Measurements from ENCODE around the gene RFX3.

Gene RFX3

DNA sequence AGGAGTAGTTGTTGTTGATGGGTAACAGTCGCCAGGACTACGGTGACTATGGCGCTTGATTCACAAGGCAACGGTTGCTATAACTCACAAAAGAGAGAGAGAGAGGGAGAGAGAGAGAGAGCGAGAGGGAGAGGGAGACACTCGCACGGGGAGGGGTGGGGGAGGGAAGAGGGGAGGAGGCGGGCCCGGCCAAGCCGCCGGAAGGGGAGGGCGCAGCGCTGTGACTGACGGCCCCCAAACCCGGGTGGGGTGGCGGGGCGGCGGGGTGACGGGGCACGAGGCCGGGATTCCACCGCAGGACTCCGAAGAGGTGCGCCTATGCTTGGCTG is at the start of gene RFX3:
Gene RFX3, minus strand, starts transcription at position 166 of the 329 bp plus-strand sequence. CDS start 130,413 bp downstream, outside the sequence.
- DNase-seq = peak; percentile 94

DNA sequence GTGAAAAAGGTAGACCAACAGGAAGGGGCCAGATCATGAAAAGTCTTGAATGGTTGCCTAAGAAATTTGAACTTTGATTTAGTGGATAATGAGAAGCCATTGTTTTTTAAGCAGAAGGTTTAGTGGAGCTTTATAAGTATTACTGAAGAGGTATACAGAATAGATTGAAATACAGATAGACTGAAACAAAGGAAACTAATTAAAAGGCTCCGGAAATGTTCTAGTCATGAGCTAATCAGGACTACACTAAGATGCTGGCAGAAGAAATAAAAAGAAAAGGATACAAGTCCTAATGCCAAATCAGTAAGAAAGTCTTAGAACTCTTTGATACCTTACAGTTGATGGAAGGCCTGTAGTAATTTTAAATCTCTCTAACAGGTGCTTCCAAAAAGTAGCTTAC is 45.7 kb upstream of the RFX3 start:
- no peak for DNase-seq

DNA sequence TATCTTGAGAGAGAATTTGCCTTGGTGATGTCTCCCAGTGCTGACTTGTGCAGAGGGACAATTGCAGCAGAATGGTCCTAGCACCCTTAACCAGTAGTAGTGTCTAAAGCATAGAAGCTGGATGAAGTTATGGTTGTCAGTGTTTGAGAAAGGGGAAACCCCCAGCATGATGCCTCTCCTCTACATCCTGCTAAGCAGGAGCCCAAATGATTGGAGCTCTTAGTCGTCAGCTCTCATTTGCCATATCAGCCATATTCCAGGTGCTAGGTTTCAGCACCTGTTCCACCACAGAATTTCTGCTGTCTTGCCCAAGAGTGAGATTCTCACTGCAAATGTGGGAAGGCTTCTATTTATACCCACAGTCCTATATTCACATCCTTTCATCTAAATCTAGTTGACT is 43.7 kb upstream of the RFX3 start:
- no peak for DNase-seq

DNA sequence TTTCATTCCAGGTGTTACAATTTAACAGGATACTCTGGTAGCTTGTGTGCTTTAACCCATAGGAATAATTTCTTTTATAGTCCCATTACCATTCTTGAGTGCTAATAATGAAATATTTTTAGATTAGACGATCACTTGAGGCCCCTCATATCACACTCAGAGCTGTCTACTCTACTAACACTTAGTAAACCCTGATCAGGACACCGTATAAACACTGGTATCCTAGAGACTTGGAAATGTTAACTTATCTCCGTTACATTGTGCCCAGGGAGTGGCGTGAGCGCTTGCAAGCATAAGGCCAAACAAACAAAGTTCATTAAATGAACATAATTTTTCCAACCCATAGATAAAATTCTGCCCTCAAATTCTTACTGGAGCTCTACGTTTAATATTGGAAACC is 42.2 kb upstream of the RFX3 start:
- DNase-seq = no peak

DNA sequence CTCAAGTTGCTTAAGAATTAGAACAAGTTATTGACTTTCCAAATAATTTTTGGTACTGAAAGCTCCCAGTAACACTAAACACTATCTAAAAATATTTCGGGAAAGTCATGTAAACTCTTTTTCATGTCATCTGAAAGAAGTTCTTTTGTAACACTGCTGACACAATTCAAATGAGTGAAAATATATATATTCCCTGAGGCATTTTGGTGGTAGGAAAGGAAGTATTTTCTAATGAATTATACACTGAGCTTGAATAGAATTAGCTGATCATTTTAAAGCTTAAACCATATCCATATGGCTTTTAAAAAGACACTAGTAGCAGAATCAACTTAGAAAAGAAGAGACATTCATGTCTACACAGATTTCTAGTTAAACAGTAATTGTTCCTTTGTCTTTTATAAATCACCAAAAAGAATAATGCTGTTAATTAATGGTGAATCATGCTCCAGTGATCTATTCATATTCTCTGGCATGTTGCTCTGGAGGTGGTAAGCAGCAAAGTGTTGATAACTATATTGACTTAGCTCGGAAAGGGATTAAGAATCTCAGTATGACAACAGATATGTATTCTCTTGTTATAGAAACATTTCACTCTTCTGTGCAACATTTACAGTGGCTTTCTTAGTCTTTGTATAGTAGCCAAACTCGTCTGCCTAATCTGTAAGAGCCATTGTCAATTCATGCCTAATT is 27.4 kb upstream of the RFX3 start:
- DNase-seq = no peak

DNA sequence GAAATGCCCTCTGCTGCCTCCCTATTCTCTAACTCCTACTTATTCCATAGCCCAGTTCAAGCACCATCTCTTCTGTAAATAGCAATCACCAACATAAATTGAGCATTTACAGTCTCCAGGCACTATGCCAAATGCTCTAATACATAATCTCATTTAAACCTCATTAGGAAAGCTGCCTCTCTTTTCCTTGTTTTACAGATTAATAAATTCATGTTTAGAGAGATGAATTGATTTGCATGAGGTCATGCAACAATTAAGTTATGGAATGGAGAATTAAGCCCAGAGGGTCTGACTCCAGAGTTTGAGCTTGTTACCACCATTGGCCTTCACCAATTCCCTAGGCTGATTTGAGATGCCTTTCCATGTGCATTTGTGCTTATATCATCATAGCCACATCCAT is 23.4 kb upstream of the RFX3 start:
- no peak for DNase-seq

DNA sequence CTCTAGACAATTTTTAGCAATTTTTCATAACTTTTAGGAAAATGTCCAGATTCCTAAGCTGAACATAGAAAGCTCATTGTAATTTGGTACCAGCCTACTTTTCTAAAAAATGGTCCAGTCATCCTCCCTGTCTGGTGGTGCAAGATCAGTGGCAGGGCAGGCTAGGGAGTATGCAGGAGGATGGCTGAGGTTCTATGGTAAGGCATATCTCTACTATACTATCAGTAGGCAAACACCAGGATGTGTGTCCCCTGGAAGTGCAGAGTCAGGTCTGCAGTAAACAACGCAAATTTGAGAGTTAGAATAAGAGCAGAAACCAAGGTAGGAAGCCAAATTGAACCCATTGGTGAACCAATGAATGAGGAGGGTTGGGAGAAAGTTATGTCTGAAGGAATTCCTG is 22.8 kb upstream of the RFX3 start:
- no peak for DNase-seq

DNA sequence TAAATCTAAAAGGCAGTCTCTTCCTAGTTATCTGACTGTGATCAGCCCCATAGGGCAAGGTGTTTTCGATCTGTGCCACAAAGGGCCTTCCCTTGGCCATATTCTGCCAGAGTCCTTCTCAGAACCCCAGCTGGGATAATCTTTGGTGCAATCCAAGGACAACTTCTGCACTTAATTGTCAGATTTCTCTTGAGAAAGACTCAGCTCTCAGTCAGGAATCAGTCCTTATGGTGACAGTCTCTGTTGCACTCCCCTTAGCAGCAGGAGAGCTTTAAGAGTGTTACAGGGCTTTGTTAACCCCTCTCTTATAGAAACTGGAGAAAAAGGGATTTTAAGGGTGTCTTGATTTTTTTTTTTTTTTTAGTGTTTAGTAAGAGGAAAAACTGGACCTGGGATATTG is 15.4 kb upstream of the RFX3 start:
- no peak for DNase-seq

DNA sequence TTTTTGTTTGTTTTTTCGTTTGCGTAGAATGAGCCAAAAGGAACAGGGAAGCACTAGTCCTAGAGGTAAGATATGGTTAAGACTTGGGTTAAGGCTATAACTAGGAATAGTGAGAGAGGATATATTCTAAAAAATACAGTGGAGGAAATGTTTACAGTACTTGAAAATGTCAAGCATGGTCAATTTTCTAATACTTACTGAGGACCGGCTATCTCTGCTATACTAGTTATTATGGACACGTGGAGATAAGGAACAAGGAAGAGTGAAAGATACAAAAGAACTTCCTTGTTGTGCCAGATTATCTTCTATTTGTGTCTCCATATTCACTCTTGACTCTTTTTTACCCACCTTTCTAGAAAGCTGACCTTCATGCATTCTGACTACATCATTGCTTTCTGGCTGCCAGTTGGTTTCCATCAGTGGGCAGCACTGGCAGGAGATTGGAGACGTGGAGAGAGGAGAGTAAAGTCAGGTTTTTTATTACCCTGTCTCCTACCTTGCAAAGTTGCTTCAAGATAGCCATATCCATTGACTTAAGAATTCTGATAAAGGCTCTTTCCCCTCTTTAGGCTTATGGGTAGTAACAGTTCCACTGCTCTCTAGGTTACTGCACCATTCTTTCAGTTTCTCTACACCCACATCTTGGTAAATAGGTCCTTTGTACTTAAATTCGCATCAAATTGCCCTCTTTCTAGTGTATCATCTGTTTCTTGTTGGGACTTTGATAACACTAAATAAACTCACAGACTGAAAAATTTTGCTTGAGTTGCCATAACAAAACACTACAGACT is 9.0 kb upstream of the RFX3 start:
- no peak for DNase-seq

DNA sequence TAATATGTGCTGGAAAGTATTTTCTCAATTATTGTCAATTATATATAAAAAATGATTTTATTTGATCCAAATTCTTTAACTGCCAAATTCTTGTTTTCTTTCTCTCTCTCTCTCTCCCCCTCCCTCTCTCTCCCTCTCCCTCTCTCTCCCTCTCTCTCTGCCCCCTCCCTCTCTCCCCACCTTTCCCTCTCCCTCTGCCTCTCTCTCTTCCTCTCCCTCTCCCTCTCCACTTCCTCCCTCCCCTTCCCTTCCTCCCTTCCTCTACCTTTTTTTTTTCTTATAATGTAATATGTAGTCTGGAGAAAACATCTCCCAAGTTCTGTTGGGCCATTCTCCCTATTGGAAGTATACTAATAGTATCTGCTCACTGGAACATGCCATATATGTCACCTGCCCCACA is 6.4 kb upstream of the RFX3 start:
- DNase-seq = no peak

DNA sequence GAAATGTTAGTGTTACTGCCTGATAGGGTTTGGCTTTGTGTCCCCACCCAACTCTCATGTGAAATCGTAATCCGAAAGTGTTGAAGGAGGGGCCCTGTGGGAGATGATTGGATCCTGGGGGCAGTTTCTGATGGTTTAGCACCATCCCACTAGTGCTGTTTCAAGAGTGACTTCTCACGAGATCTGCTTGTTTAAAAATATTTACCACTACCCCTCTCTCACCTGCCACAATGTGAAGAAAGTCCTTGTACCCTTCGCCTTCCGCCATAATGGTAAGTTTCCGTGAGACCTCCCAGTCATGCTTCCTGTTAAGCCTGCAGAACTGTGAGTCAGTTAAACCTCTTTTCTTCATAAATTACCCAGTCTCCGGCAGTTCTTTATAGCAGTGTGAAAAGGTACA is 2.6 kb upstream of the RFX3 start:
- peak; percentile 91 for DNase-seq

DNA sequence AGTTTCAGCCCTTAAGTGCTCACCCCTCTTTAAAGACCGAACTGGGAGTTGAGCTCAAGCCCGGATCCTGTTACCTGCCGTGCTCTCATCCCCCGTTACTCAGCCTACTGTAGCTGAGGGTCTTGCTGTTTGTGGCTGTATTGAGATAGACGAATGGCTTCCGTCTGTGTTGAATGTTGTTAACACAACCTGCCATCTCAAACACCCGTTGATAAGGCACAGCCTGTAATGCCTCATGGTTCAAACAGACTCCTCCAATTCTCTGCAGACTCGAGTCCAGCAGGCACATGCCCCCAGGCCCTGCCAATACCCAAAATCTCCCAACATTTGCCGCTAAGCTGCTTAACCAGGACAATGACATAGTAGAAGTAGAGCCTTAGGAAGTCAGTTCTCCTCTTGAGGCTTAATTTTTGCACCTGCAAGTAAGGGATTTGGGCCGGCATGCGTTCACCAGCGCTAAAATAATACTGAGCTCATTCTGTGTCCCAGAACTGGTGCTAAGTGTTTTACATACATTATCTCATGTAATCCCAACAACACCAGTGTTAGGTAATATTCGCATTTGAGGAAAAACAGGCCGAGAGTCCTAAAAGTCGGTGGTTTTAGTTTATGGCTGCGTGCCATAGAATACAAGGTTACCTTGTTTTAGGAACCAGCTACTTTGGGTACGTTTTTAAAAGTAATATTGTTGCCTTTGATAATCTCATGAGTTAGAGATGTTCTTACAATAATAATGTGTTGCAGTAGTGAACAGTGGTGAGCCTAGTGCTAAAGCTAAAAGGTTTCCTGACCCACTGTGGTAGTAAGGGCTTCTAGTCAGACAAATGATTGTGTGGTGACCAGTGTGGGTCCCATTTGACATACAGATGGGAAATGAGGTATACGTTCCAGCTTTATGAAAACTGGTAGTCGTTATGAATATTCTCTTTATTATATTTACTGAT is 1.5 kb upstream of the RFX3 start:
- peak; percentile 58 for DNase-seq

DNA sequence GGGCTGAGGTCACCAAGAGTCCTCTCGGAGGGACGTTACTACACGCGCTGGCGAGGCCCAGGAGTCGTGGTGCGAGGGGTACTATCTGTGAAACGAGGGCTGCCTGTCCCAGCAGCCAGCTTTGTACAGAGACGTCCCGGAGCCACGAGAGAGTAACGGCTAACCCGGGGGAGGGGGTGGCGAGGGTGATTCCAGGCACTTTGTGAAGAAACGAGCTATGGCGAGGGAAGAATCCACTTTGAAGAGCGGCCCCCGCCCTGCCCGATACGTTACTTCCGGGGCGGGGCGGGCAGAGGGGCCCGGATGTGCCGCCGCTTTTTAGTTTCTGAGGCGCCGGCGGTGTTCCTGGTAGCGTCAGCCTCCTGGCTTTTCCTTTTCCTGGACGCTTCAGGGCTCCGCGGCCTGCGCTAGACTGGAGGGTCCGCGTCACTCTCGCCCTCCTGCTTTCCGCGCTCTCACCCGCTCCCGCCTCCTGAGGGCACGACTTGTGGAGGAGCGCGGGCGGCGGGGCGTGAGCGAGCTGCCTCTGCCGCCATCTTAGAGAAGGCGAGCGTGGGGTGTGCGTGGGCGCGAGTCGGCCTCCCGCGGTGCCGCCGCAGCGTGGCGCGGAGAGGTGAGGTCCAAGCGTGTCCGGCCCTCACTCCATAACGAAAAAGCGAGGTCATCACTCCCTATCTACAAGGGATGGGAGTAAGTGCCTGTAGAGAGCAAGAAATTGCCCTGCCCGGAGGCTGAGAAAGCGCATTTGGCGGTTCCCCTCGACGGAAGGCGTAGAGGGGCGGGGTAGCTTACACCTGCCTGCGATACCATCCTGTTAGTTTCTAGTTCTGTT is 580 bp upstream of the RFX3 start:
- DNase-seq = peak; percentile 90

DNA sequence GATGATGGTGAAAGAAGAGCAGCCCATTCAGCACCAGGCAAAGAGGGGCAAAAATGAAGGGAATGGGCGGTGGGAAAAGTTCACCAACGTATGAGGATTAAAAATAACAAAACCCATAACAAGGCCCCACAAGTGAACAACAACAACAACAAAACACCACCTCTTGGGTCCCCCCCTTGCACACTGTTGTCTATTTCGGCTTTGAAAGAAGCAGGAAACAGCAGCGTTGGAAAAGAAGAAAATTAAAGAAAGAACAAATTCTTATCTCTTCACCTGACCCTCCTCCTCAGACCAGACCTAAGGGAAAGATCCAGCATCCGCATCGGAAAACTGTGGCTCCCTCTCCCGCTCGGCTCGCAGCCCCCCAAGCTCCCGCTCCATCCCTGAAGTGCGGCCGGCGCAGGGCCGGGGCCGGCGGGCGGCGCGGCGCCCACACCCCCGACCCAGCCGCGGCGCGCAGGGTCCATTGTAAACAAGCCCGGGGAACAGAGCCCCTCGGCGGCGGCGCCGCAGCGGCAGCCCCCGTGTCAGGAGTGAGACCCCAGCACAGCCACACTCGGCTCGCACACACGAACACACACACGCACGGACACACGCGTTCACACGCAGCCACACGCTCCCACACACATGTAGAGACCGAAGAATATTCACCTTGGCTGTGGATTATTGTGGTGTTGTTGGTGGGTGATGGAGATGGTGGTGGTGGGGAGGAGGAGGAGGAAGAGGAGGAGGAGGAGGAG is 535 bp downstream of the RFX3 start:
- DNase-seq = no peak

DNA sequence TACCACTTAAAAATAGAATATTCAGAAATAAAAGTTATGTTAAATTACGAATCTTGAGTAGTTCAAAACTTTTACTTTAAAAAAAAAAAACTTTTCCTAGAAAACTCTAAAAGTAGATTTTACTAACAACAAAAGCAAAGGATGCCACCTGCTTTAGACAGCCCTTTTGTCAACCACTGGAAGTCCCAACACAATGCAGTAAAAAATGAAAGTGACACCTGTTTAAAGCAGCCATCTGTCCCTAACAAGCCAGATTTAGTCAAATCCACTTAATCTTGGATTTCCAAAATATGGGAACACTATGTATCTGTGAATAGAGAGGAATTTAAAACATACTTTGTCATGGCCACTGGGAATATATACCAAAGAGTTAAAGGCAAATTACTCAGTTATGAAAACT is 3.8 kb downstream of the RFX3 start:
- no peak for DNase-seq

DNA sequence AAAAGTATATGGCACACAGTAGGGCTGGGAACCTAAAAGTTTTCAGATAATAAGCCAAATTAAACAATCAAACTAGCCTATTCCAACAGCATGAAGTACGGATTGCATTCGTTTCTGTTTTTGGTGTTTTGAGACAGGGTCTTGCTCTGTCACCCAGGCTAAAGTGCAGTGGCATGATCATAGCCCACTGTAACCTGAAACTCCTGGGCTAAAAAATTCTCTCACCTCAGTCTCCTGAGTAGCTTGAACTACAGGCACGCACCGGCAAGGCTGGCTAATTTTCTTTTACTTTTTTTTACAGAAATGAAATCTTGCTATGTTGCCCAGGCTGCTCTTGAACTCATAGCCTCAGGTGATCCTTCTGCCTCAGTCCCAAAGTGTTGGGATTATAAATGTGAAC is 5.2 kb downstream of the RFX3 start:
- DNase-seq = no peak

DNA sequence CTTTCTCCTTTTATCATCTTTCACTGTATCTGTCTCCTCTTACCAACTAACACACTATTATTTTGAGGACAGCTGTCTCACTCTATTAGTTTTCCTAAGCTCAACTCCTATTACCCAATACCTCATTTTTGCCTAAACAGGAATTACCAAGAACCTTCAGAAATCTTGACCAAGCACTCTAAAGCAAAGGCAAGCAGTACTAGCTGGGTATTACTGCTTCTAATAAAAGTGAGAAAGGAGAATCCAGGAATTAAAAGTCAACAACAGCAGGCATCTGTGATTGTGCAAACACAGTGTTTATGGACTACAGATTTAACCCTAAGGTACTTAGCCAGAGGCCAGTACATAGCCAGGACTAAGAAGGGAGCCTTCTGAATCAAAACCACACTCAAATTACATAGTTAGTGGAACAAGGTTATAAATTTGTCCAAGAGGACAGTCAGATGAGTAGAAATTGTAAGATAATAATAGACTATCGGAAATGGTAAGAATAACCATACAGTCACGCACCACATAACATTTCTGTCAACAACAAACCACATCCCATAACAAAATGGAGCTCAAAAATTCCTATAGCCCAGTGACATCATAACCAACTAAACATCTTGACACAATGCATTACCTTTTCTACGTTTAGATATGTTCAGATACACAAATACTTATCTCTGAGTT is 8.3 kb downstream of the RFX3 start:
- no peak for DNase-seq

DNA sequence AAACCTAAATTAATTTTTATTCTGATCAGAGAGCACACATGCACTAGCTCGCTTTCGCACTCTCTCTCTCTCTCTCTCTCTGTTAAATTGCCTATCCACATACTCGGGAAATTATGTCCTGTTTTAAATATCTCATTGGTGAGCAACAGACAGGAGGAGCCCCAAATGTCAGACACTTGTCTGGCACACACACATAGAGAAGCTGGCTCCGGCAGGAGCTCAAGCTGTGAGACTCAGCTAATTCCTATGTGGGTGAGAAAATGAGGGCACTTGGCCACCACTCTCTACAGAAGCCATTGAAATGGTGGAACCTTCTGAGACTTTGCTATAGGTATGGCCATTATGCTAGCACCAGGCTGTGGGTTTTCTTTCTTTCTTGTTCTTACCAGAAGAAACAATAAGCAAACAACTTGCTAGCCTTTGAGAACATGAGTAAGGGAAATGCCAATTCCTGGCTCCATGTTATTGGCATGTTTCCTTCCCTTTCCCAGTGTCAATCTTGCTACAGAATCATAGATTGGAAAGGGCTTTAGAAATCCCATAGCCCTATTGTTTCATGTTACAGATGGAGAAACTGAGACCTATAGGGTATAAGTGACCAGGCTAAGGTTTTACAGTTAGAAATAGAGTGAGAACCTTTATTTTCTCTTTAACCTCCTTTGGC is 9.0 kb downstream of the RFX3 start:
- DNase-seq = no peak

DNA sequence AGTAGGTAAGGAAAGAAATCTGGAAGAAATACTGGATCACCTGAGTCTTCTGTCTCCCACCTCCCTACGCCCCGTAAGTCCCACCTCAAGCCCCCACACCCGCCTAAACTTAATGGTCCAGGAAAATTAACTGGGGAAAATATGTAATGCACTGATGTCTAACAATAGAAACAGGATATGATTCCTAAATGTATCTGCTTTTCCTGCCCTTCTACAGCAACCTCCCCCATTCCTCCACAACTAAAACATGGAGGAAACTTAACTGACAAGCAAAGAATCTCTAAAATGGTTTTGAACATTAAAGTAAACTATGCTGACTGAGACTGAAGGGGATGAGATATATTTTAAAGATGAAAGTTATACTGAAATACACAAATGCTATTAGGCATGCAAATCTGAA is 10.4 kb downstream of the RFX3 start:
- no peak for DNase-seq

DNA sequence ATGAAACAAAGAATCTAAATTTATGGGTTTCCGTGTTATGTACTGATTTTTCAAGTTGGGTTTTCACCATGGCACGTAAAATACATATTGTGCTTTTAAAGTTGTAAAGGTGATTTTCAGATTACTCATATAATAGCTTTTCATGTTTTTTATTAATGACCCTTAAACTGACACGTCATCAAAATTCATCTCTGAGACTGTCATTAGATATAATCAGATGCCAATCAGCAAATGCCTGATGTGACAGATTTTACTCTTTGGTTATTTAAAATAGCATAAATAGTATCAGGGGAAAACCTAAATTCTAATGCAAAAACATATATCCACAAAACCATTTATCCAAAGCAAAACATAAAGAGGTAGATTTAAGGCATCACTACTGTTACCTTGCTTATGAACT is 11.0 kb downstream of the RFX3 start:
- DNase-seq = no peak

DNA sequence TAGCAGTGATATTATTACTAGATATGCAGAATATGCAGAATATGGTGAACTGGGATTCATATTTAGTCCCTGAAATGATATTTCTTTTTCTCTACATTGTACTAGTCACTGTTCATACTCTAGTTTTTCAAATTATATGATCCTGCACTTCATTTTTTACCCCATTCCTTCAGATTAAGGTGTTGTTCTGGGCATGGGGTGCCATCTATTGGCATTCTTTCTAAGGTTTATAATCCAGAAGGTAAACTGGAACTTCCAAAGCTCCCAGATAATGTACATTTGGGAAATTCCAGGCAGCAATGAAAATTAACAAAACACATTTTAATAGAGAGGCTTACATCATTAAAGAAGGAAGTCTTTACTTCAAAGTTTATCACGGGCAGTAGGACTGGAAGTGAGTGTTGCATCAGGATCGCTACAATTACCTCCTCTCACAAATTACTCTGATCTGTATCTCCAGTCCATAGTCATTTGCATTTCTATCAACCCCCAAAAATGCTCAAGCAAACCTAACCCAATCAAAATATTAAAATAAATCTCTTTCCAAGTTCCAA is 12.5 kb downstream of the RFX3 start:
- no peak for DNase-seq

Measured in activated CD4-positive, alpha-beta T cell treated with anti-CD3 and anti-CD28 coated beads, Interleukin-2, amount 50 U/mL, for 16 hours (primary cell).